GM19468 (cell line): ENCODE data around the gene ELL3.
"Not testable (repeated sequence)": the region's sequence is repeated elsewhere in the genome, so short reads cannot be mapped to it uniquely, and the experiment has no call there.

Experiments used
- ATAC-seq: cut with Tn5 transposase; IDR thresholded peaks from one replicate; pipeline ENCODE4 v1.9.1; 2021; ENCODE audit warnings: mild to moderate bottlenecking, moderate library complexity, moderate number of reproducible peaks; ENCODE audit not compliant: unreplicated experiment; ENCODE audit errors: extremely low read depth

The ELL3 gene

DNA sequence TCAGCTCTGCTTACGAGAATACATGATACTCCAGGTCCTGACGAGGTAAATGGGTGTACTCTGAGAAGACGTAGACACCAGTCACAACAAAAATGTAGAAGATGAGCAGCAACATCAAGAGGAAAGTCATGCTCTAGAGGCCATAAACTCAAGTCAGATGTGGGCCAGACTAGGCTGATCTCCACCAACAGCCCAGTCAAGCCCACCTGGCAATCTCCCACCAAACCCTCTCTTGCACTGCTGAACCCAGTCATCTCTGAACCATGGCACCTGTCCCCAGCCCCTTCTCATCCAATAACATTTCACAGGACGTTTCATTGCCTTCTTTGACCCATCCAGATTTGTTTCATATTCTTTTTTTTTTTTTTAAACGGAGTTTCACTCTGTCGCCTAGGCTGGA lies 41.4 kb downstream of the ELL3 start:
- ATAC-seq: no peak

DNA sequence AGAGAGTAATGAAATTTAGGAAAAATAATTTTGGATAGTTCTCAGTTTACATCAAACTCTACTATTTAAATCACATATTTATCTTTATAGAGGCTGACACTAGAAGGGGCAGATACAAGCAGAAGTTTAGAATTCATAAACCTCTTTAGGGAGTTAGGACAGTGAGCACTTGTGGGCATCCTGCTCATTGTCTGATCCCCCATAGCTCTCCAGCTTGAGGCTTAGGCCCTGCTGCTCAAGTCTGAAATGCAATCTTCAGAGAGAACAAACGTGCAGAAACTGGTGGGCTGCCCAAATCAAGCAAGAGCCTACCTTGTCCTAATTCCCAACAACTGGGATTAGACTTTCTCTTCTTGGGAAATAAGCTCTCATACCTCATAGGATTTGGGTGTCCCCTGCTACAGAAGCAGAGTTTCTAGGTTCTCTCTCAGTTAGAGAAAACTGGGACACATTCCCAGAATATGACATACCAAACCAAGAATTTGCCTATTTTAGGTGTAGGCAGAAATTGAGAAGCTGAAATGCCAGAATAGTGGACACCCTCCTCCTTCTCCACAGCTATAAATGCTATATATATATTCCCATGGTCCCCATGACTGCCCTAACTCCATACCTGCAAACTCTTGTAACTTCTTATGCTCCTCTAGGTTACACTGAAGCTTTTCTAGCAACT lies 48.6 kb downstream of the ELL3 start:
- not testable (repeated sequence) for ATAC-seq

DNA sequence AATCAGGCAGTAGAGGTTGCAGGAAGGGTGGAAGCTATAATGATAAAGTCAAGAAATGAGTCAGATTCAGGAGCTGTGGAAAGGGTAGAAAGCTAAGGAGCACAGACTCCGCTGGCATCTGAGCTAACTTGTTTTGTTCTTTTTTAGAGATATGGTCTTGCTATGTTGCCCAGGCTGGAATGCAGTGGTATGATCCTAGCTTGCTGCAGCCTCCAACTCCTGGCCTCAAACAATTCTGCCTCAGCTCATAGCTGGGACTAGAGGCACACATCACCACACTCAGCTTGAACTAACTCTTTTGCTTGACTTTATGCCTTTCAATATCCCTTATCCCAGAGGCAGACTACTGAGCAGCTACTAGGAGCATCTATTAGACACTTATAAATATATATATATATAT lies 50.5 kb downstream of the ELL3 start:
- not testable (repeated sequence) for ATAC-seq

DNA sequence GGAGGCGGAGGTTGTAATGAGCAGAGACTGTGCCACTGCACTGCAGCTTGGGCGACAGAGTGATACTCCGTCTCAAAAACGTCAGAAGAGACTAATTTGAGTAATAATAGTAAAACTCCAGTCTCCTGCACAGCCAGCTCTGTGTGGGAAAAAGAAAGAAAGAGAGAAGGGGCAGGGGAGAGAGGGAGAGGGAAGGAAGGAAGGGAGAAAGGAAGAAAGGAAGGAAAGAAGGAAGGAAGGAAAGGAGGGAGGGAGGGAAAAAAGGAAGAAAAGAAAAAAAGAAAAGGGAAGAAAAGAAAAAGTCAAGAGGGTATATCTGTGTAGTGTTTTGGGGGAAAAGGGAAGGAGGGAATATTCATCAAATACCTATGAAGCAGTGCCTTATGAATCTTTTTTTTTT lies 53.6 kb downstream of the ELL3 start:
- ATAC-seq: no peak
